Gastroesophageal sphincter (tissue), 4 donors: ENCODE data around the gene PRDM2. TPM values are rescaled to one million over a fixed set of nuclear protein-coding genes. Genes with fewer than 3 reads are reported as not detected.

Experiments used
- ATAC-seq: fragments of 150-250 bp; one replicate; pipeline ENCODE4 v1.9.1; 2016; ENCODE audit warnings: mild to moderate bottlenecking, moderate library complexity
- H3K27ac ChIP-seq, 4 donors: fragments of 200-600 bp; sonication (generic) in 3 of 4; 1 replicate in 3 of 4; 2 replicates in 1 of 4; pipeline ENCODE4 v1.5.1; 2016 to 2019
- H3K27me3 ChIP-seq: fragments of 200-600 bp; sonication (generic); one replicate; pipeline ENCODE4 v1.5.1; 2019
- H3K36me3 ChIP-seq, 2 donors: fragments of 200-600 bp; sonication (generic); one replicate each; pipeline ENCODE4 v1.5.1; 2019; ENCODE audit warnings: control low read depth in 1 of 2
- H3K4me1 ChIP-seq, 3 donors: fragments of 200-600 bp; sonication (generic); 1 replicate in 2 of 3; 2 replicates in 1 of 3; pipeline ENCODE4 v1.5.1; 2016 to 2019; ENCODE audit warnings: control low read depth in 2 of 3
- H3K4me3 ChIP-seq, 2 donors: fragments of 200-600 bp; sonication (generic); one replicate each; pipeline ENCODE4 v1.5.1; 2019; ENCODE audit warnings: mild to moderate bottlenecking in 1 of 2, moderate library complexity in 1 of 2
- H3K9me3 ChIP-seq, 3 donors: fragments of 200-600 bp; sonication (generic); one replicate each; pipeline ENCODE4 v1.5.1; 2017 to 2019; ENCODE audit warnings: control low read depth in 2 of 3
- CTCF ChIP-seq, 4 experiments: fragments of 200-600 bp in 2 of 4; fragments of 450-650 bp in 2 of 4; sonication (generic) in 1 of 4; IDR thresholded peaks; one replicate each; pipeline ENCODE4 v1.5.1; 2017 to 2019; ENCODE audit warnings: antibody characterized with exemption in 4 of 4, mild to moderate bottlenecking in 2 of 4, moderate library complexity in 2 of 4
- EP300 ChIP-seq: sonication (generic); formaldehyde crosslinking; IDR thresholded peaks from one replicate; pipeline ENCODE4 v1.6.1; 2017; ENCODE audit warnings: antibody characterized with exemption, mild to moderate bottlenecking
- POLR2A ChIP-seq, 2 donors: fragments of 450-650 bp; IDR thresholded peaks; one replicate each; pipeline ENCODE4 v1.6.1; 2017; ENCODE audit warnings: antibody characterized with exemption in 2 of 2, mild to moderate bottlenecking in 2 of 2, moderate library complexity in 1 of 2
- POLR2AphosphoS5 ChIP-seq: sonication (generic); formaldehyde crosslinking; IDR thresholded peaks from one replicate; pipeline ENCODE4 v1.6.1; 2017; ENCODE audit warnings: antibody characterized with exemption
- WGBS, 2 donors: methylation state at CpG; one replicate each; pipeline ENCODE4 v1.1.5; 2018; ENCODE audit warnings: low coverage in 1 of 2; 5-methylcytosine and 5-hydroxymethylcytosine counted together
- total RNA-seq, 4 donors: library from RNA; depleted of rRNA; stranded (reverse); fragments of >200 nt; gene quantifications; one replicate each; pipeline ENCODE4 v1.1.0, GENCODE V29; 2016

The PRDM2 gene
- total RNA-seq, 4 donors from 2014 or later: 23.7 to 55.6 (median 43.0) TPM

- Histone ChIP-seq H3K27ac (no peak overlapping the region), H3K4me1 (no peaks in the 10 kb centered on the region), H3K4me3 (no peak overlapping the region), H3K27me3 (no peaks in the 10 kb centered on the region), H3K36me3 (no peaks in the 10 kb centered on the region), H3K9me3 (no peaks in the 10 kb centered on the region)
- 48 to 53% methylated on average over 2 to 3 of the region's 3 CpGs for WGBS, 2 donors
- no peak for TF ChIP-seq CTCF (IDR thresholded peaks at IDR 0.05)
- TF ChIP-seq POLR2A (IDR thresholded peaks at IDR 0.05): no peak
- no peak for TF ChIP-seq EP300
- no peak for TF ChIP-seq POLR2AphosphoS5
- ATAC-seq: no peak
Measured at GRCh38 chr1:13865851-13866250, 165.9 kb downstream of the PRDM2 start.

GRCh38 chr1:13867603-13868002 lies 167.6 kb downstream of the PRDM2 start:
- no peaks in the 10 kb centered on the region for H3K36me3 ChIP-seq
- no peaks in the 10 kb centered on the region for H3K27me3 ChIP-seq
- no peaks in the 10 kb centered on the region for H3K9me3 ChIP-seq
- no peak for TF ChIP-seq POLR2A (IDR thresholded peaks at IDR 0.05)
- no peak for TF ChIP-seq EP300
- TF ChIP-seq POLR2AphosphoS5: no peak
- TF ChIP-seq CTCF (IDR thresholded peaks at IDR 0.05): no peak
- WGBS, 2 donors: 67 to 85% methylated on average over 6 to 7 of the region's 7 CpGs
- H3K4me3 ChIP-seq: no peak overlapping the region
- H3K27ac ChIP-seq: no peak overlapping the region
- H3K4me1 ChIP-seq: no peaks in the 10 kb centered on the region
- no peak for ATAC-seq

- ATAC-seq: no peak
- Histone ChIP-seq H3K27me3 (no peaks in the 10 kb centered on the region), H3K4me1 (no peaks in the 10 kb centered on the region), H3K4me3 (no peak overlapping the region), H3K9me3 (no peaks in the 10 kb centered on the region), H3K36me3 (no peaks in the 10 kb centered on the region), H3K27ac (no peak overlapping the region)
- 45 to 71% methylated on average over 5 to 7 of the region's 7 CpGs for WGBS, 2 donors
- no peak for TF ChIP-seq CTCF (IDR thresholded peaks at IDR 0.05)
- TF ChIP-seq POLR2AphosphoS5: no peak
- no peak for TF ChIP-seq POLR2A (IDR thresholded peaks at IDR 0.05)
- TF ChIP-seq EP300: no peak
Measured at GRCh38 chr1:13869172-13869797, 169.3 kb downstream of the PRDM2 start.

GRCh38 chr1:13871413-13871812 lies 171.4 kb downstream of the PRDM2 start:
- Histone ChIP-seq H3K27ac (no peak overlapping the region), H3K4me3 (no peak overlapping the region), H3K36me3 (no peaks in the 10 kb centered on the region), H3K9me3 (no peaks in the 10 kb centered on the region), H3K4me1 (no peaks in the 10 kb centered on the region), H3K27me3 (no peaks in the 10 kb centered on the region)
- no peak for ATAC-seq
- TF ChIP-seq CTCF (IDR thresholded peaks at IDR 0.05): no peak
- no peak for TF ChIP-seq POLR2AphosphoS5
- 77 to 79% methylated on average over 2 of the region's 2 CpGs for WGBS, 2 donors

GRCh38 chr1:13871886-13872285 lies 171.9 kb downstream of the PRDM2 start:
- Histone ChIP-seq H3K4me1 (no peaks in the 10 kb centered on the region), H3K9me3 (no peaks in the 10 kb centered on the region), H3K4me3 (no peak overlapping the region), H3K27ac (no peak overlapping the region), H3K36me3 (no peaks in the 10 kb centered on the region), H3K27me3 (no peaks in the 10 kb centered on the region)
- ATAC-seq: no peak
- 88 to 100% methylated on average over 2 to 3 of the region's 3 CpGs for WGBS, 2 donors
- TF ChIP-seq EP300 (no peak), CTCF (IDR thresholded peaks at IDR 0.05) (no peak), POLR2AphosphoS5 (no peak), POLR2A (IDR thresholded peaks at IDR 0.05) (no peak)
